Neutrophil (primary cell): Measurements from ENCODE around the gene SMPDL3A.

Experiments
- H3K27ac ChIP-seq: fragments of 200-600 bp; sonication (generic); 2 replicates; pipeline ENCODE4 v1.5.1; 2016; ENCODE audit warnings: mild to moderate bottlenecking, moderate library complexity
- H3K27me3 ChIP-seq: fragments of 200-600 bp; sonication (generic); 2 replicates; pipeline ENCODE4 v1.6.0; 2016; ENCODE audit warnings: mild to moderate bottlenecking
- H3K36me3 ChIP-seq: fragments of 200-600 bp; sonication (generic); 2 replicates; pipeline ENCODE4 v1.5.1; 2017
- H3K4me1 ChIP-seq, 2 experiments: fragments of 200-600 bp in 1 of 2; sonication (generic) in 1 of 2; 1 replicate in 1 of 2; 2 replicates in 1 of 2; pipeline versions ENCODE4 v1.5.1 to v1.6.1; 2013 to 2016; ENCODE audit warnings: low read depth in 1 of 2, low read length in 1 of 2, mild to moderate bottlenecking in 1 of 2, moderate library complexity in 1 of 2; ENCODE audit not compliant: control insufficient read depth in 1 of 2, insufficient read depth in 1 of 2
- H3K4me3 ChIP-seq, 2 experiments: fragments of 200-600 bp in 1 of 2; sonication (generic) in 1 of 2; 1 replicate in 1 of 2; 2 replicates in 1 of 2; pipeline ENCODE4 v1.5.1; 2013 to 2016; ENCODE audit warnings: low read depth in 1 of 2, low read length in 1 of 2, mild to moderate bottlenecking in 1 of 2, moderate library complexity in 1 of 2
- H3K9me3 ChIP-seq: fragments of 200-600 bp; sonication (generic); 2 replicates; pipeline ENCODE4 v1.5.1; 2016
- TF ChIP-seq, protein P1 (sequence below): fragments of 200-600 bp; sonication (generic); IDR thresholded peaks from 2 replicates; pipeline ENCODE4 v1.5.1; 2016; ENCODE audit warnings: antibody characterized with exemption

SMPDL3A gene

GRCh38 chr6:122770835-122771601 is 18.0 kb upstream of the SMPDL3A start:
- peaks cover 7% of the 10 kb centered on the region for H3K27me3 ChIP-seq
- no peaks in the 10 kb centered on the region for H3K36me3 ChIP-seq
- H3K27ac ChIP-seq, result peak overlapping the region; percentile 73
- H3K4me1 ChIP-seq, result peaks cover 34 to 36% of the 10 kb centered on the region in 2 experiments
- no peaks in the 10 kb centered on the region for H3K9me3 ChIP-seq
- peak overlapping the region; percentile 4 to 22 for H3K4me3 ChIP-seq
- TF ChIP-seq, protein P1, sequence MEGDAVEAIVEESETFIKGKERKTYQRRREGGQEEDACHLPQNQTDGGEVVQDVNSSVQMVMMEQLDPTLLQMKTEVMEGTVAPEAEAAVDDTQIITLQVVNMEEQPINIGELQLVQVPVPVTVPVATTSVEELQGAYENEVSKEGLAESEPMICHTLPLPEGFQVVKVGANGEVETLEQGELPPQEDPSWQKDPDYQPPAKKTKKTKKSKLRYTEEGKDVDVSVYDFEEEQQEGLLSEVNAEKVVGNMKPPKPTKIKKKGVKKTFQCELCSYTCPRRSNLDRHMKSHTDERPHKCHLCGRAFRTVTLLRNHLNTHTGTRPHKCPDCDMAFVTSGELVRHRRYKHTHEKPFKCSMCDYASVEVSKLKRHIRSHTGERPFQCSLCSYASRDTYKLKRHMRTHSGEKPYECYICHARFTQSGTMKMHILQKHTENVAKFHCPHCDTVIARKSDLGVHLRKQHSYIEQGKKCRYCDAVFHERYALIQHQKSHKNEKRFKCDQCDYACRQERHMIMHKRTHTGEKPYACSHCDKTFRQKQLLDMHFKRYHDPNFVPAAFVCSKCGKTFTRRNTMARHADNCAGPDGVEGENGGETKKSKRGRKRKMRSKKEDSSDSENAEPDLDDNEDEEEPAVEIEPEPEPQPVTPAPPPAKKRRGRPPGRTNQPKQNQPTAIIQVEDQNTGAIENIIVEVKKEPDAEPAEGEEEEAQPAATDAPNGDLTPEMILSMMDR, result no peak

DNA sequence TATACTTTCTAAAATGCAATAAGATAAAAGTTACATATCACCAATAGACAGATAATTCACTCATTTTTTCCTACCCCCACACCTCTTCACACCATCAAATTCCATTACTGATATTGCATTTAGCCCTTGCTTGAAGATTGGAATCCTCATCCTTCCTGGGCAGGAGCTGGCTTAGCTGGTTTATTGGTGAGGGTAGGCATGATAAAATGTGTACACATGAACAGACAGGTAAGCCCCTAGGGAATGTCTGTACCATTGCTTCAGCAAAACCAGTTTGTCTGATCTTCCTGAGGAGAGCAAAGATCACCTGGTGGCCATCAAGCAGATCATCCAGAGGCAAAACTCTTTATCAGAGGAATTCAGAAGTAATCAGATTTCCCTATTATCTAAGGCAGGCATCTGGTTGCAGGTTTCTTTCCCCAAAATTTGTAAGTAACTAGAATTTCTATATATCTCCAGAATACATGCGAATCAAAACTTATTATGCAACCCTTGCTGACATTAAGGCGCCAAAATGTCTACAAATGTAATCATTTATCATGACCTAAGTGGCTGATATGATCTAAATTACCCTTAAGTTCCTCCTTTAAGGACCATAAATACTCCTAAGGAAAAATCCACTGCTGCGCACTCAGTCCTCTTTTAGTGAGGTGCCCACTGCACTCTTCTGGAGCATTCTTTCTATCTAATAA is 16.2 kb upstream of the SMPDL3A start:
- Histone ChIP-seq H3K27me3 (peaks cover 15% of the 10 kb centered on the region), H3K27ac (no peak overlapping the region), H3K4me3 (no peak overlapping the region), H3K36me3 (no peaks in the 10 kb centered on the region), H3K9me3 (no peaks in the 10 kb centered on the region), H3K4me1 (peaks cover 33 to 34% of the 10 kb centered on the region in 2 experiments)
- TF ChIP-seq, protein P1, result no peak

DNA sequence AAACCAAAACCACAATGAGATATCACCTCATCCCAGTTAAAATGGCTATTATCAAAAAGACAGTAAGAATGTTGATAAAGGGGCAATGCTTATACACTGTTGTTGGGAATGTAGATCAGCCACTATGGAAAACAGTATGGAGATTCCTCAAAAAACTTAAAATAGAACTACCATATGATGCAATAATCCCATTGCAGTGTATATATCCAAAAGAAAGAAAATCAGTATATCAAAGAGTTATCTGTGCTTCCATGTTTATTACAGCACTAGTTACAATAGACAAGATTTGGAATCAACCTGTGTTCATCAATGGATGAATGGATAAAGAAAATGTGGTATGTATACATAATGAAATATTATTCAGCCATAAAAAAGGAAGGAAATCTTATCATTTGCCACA is 13.1 kb upstream of the SMPDL3A start:
- Histone ChIP-seq H3K4me1 (peaks cover 19 to 22% of the 10 kb centered on the region in 2 experiments), H3K4me3 (no peak overlapping the region), H3K36me3 (no peaks in the 10 kb centered on the region), H3K27me3 (peaks cover 46% of the 10 kb centered on the region), H3K27ac (no peak overlapping the region), H3K9me3 (no peaks in the 10 kb centered on the region)
- TF ChIP-seq, protein P1, result no peak

- Histone ChIP-seq H3K27ac (no peak overlapping the region), H3K4me3 (no peak overlapping the region), H3K4me1 (no peaks in the 10 kb centered on the region), H3K36me3 (no peaks in the 10 kb centered on the region), H3K9me3 (no peaks in the 10 kb centered on the region), H3K27me3 (peaks cover 69% of the 10 kb centered on the region)
- TF ChIP-seq, protein P1, result no peak
These were observed 10.8 kb upstream of the SMPDL3A start for GRCh38 chr6:122778302-122778701.

- H3K27ac ChIP-seq, result no peak overlapping the region
- TF ChIP-seq, protein P1, result no peak
- no peaks in the 10 kb centered on the region for H3K36me3 ChIP-seq
- no peaks in the 10 kb centered on the region for H3K9me3 ChIP-seq
- H3K4me1 ChIP-seq, result no peaks in the 10 kb centered on the region
- H3K27me3 ChIP-seq, result peaks cover 77% of the 10 kb centered on the region
- H3K4me3 ChIP-seq, result no peak overlapping the region
These were observed 9.9 kb upstream of the SMPDL3A start for GRCh38 chr6:122778985-122779661.
